ENCODE measurements around the gene THSD7B.

THSD7B gene

GRCh38 chr2:136809998-136810397, 44.7 kb downstream of the THSD7B start:
- no peak for DNase-seq

- no peak for DNase-seq
These were observed 53.5 kb downstream of the THSD7B start for GRCh38 chr2:136818839-136819238.

GRCh38 chr2:136823291-136823690, 57.9 kb downstream of the THSD7B start:
- no peak for DNase-seq

DNA sequence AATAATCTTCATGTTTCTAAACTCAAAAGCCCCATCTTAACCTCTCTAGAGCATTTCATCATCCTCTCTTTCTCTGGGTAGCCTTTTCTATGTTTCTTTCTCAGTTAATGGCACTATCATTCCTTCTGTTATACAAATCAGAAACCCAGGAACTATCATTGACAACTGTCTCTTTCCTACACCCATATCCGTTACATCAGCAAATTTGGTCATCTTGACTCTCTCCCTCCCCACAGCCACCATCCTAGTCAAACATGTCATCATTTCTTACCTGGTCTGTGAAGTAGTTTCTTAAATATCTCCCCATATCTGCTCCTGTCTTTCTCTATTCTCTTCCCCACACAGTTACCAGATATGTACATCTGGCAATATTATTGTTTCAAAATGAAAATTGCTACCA, 62.8 kb downstream of the THSD7B start:
- no peak for DNase-seq

DNA sequence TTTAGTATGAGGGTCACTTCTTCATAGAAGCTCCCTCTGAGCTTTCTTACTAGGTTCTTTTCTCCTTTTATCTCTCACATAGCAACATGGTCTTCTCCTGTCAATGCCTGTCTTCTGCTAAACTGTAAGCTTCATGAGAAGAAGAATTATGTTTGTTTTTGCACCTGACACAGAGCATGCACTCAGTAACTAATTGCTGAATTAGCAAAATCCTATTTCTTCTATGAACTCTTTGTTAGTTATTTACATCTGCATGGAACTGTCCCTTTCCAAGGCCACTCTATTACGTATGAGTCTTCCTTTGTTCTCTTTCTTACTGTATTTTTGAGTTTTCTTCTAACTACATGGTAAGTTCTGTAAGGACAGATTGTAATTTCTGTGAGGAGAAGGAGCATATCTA, 63.4 kb downstream of the THSD7B start:
- DNase-seq: no peak

- no peak for DNase-seq
These were observed 79.2 kb downstream of the THSD7B start for GRCh38 chr2:136844546-136844945.

DNA sequence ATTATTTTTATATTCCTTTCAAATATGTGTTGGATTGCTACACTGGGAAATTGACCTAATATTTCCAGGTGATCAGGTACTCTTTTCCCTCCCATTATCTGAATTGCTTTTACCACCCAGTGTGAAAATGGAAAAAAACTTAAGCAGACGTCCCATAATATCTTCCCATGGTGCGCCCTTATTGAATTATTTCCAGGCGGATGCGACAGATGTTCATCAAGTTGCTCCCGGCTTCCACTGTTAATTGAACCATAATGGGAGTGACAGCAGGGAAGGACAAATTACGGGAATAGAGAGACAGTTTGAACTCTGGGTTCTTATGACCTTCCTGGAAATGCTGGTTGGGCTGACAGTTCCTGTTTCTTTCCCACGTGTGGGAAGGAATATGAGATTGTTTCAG, 93.3 kb downstream of the THSD7B start:
- no peak for DNase-seq

DNA sequence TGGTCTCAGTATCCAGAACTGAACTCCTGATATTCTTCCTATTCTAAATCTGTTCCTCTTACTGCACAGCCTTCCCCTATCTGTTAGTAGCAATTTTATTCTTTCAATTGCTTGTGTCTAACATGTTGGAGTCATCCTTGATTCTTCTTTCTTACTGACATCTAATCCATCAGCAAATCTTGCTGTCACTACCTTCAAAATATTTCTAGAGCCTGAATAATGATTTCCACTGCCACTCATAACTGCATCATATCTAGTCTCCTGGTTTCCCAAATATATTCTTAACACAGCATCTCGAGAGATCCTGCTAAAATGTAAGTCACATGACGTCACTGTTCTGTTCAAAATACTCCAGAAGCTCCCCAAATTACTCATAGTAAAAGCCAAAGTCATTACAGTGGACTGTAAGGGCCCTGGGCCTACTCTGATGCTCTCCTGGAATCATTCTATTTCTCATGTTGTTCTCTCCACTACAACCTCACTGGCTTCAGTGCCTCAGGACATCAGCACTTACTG, 95.2 kb downstream of the THSD7B start:
- DNase-seq: no peak

- no peak for DNase-seq
These were observed 98.1 kb downstream of the THSD7B start for GRCh38 chr2:136863468-136863867.

DNA sequence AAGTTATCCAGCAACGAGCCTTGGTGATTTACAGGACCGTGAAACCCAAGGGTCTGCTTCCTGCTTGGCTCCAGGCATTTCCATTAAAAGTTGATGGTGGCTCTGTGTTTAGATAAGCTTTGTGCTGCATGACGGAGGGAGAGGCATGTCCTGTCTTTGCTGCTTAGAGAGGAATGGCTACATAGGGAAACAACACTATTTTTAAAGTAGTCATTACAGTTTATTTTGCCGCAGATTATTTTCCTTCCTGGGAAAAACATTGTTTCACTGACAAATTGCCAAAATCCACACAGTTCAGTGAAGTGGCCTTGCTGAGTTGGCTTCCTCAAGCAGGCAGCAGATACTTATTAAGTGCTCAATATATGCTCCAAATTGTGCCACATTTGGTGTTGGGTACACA, 98.5 kb downstream of the THSD7B start:
- no peak for DNase-seq

GRCh38 chr2:136871424-136871823, 106.1 kb downstream of the THSD7B start:
- DNase-seq: no peak

- DNase-seq: no peak
These were observed 108.9 kb downstream of the THSD7B start for GRCh38 chr2:136874258-136874657.

- DNase-seq: no peak
These were observed 125.8 kb downstream of the THSD7B start for GRCh38 chr2:136891100-136891499.

GRCh38 chr2:136894007-136894634, 128.8 kb downstream of the THSD7B start:
- DNase-seq: no peak

- DNase-seq: no peak
These were observed 136.4 kb downstream of the THSD7B start for GRCh38 chr2:136901732-136902131.

- no peak for DNase-seq
These were observed 140.4 kb downstream of the THSD7B start for GRCh38 chr2:136905779-136906178.

DNA sequence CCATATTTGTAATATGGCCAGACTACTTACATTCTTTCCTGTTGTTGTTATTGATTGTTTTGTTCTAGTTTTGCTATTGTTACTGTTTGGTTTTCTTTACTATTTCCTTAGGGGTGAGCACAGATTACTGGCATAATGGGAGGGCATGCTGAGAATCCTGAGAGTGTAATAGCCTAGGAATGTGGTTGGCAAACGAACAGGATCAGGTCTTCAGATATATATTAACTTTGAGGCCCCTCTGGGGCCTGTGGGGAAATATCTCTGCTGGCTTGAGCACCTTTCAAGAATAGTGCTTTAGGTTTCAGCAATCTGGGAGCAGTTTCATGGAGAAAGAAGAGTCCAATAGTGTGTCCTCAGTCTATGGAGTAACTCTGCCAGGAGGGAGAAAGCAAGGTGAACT, 144.4 kb downstream of the THSD7B start:
- DNase-seq: no peak

DNA sequence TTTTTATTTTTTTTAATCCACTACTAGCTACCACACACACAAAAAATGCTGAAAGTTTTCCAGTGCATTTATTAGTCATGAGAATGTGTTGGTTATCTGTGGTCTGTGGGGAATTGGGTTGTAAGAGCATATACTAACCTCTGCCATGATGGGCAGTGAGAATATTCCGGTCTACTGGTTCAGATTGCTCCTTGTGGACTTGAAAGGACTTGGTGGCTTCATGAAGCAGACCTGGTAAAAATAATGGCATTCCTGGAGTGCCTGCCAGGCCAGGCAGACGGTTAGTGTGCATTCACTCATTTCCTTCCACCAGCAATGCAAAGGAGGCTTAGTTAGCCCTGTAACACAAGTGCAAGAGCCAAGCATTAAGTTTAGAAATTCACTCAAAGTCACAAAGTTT, 150.8 kb downstream of the THSD7B start:
- no peak for DNase-seq

DNA sequence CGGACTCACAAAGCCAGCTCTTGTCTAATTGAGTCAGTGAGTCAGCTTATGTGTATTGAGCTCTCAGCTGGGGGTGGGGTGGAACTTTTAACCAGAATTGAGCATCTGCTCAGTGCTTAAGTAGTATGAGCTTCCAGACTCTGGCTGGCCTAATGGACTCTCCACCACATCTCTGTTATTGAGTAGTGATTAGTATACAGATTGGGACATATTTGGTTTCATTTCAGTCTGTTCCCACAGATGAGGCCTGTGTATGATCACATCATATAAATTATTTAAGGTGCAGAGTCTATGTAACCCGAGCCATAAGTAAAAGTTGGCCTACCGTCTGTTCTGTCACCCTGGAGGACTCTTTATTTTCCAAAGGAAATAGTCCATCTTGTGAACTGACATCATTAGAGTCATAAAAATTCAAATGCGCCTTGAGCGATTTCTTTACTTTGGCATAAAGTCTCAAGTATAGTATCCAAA, 152.1 kb downstream of the THSD7B start:
- DNase-seq: no peak

- DNase-seq: no peak
These were observed 154.3 kb downstream of the THSD7B start for GRCh38 chr2:136919682-136920081.

DNA sequence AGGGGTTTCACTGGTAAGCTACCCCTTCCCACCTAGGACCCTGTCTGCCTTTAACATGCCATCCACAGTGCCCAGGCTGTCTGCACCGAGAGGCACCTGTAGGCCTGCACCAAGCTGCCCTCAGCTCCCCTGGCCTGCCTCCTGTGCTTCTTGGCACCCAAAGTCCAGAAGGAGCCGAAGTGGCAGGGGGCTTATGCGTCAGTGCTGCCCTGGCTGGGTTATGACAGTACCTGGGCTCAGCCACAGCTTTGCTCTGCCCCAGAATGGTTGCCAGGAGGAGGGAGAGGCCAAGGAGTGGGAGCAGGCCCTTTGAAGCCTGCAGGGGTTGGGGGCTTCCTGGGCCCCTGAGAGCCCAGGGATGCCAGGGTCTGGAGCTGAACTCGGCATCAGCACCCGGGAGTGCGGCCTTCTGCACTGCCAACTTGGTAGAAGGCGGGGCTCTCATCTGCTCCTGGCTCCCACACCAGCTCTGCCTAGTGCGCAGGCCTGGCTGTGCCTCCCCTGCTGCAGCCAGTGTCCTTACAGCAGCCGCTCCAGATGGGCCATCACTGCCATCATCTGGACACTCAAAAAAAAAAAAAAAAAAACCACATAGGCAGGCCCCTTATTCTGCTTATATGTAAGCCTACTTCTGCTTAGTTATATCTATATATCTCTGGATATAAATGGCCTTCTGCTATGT, 155.4 kb downstream of the THSD7B start:
- DNase-seq: no peak

- no peak for DNase-seq
These were observed 161.8 kb downstream of the THSD7B start for GRCh38 chr2:136927156-136927555.

DNA sequence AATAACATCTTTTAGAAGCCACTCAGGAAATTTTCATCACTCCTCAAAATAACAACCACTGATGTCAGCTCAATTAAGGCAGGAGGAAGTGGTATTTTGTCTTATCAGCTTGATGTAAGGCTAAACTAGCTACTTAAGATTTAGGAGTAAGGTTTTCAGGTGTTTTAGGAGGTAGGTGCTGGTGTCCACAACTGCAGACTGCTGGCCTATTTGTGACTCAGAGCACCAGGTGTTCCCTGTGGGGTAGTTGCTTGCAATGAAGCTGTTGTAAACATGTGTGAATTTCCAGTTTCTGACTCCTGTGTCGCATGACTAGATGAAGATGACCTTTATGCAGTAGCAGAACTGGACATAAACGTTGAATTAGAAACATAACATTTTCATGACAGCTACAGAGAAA, 164.2 kb downstream of the THSD7B start:
- no peak for DNase-seq

GRCh38 chr2:136932700-136933099, 167.4 kb downstream of the THSD7B start:
- DNase-seq: no peak

DNA sequence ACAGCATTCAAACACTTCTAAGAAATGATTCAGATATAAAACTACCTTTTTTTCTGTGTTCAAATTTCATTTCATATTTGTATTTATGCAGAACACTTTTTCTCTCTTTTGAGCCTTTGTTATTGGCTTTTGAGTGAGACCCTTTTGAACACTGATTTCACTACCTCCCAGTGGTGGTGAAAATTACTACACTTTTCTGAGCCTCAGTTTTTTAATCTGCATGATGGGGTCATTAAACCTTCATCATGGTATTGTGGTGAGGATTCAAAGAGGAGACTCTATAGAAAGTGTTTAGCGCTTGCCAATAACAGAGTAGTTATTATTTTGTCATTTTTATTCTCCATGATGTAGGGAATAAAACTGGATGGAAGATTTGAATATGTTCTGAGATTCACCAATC, 169.8 kb downstream of the THSD7B start:
- DNase-seq: no peak
